ENCODE results near the gene PVRIG.

GRCh38 chr7:100208911-100209408 lies 10.8 kb upstream of the PVRIG start:
- TF ChIP-seq CTCF (IDR thresholded peaks at IDR 0.05; ENCODE audit: poor library complexity) = no peak
- no peak for TF ChIP-seq EZH2phosphoT487 (IDR thresholded peaks at IDR 0.05; ENCODE audit: low read depth, severe bottlenecking, unreplicated experiment)
